ENCODE measurements around the gene RSPO1. TPM values are rescaled to one million over a fixed set of nuclear protein-coding genes. Genes with fewer than 3 reads are reported as not detected.
A peak's percentile ranks its signal among the peaks of the same experiment; 100 is the strongest.

Gene RSPO1
- total and polyA plus RNA-seq, 2 donors, result 0.21 to 2.2 TPM

- 54% methylated on average over 5 of the region's 5 CpGs for WGBS
- H3K4me1 ChIP-seq (ENCODE audit: insufficient read depth), result no peaks in the 10 kb centered on the region
- H3K27ac ChIP-seq (ENCODE audit: low read depth), result no peak overlapping the region
- H3K36me3 ChIP-seq (ENCODE audit: insufficient read depth), result no peaks in the 10 kb centered on the region
- DNase-seq (ENCODE audit: extremely low spot score), result no peak
- H3K4me3 ChIP-seq (ENCODE audit: low read depth, low read length), result no peak overlapping the region
Measured at GRCh38 chr1:37650173-37650572, 15.5 kb upstream of the RSPO1 start.

GRCh38 chr1:37647281-37647680 is 12.6 kb upstream of the RSPO1 start:
- Histone ChIP-seq H3K36me3 (ENCODE audit: insufficient read depth) (no peaks in the 10 kb centered on the region), H3K27ac (ENCODE audit: low read depth) (no peak overlapping the region), H3K4me1 (ENCODE audit: insufficient read depth) (no peaks in the 10 kb centered on the region), H3K4me3 (ENCODE audit: low read depth, low read length) (no peak overlapping the region)
- no peak for DNase-seq (ENCODE audit: extremely low spot score)
- 89% methylated on average over 7 of the region's 7 CpGs for WGBS

- DNase-seq (ENCODE audit: extremely low spot score), result no peak
- no peaks in the 10 kb centered on the region for H3K36me3 ChIP-seq (ENCODE audit: insufficient read depth)
- H3K4me1 ChIP-seq (ENCODE audit: insufficient read depth), result no peaks in the 10 kb centered on the region
- 95% methylated on average over 1 of the region's 1 CpG for WGBS
- H3K27ac ChIP-seq (ENCODE audit: low read depth), result no peak overlapping the region
- H3K4me3 ChIP-seq (ENCODE audit: low read depth, low read length), result no peak overlapping the region
Measured at GRCh38 chr1:37641059-37641458, 6.4 kb upstream of the RSPO1 start.

GRCh38 chr1:37636435-37636834 is 1.7 kb upstream of the RSPO1 start:
- Histone ChIP-seq H3K4me1 (ENCODE audit: insufficient read depth) (peaks cover 2% of the 10 kb centered on the region), H3K27ac (ENCODE audit: low read depth) (no peak overlapping the region), H3K4me3 (ENCODE audit: low read depth, low read length) (no peak overlapping the region), H3K36me3 (ENCODE audit: insufficient read depth) (no peaks in the 10 kb centered on the region)
- 74% methylated on average over 6 of the region's 6 CpGs for WGBS
- no peak for DNase-seq (ENCODE audit: extremely low spot score)

GRCh38 chr1:37634992-37635902 is 555 bp upstream of the RSPO1 start:
- Histone ChIP-seq H3K4me3 (ENCODE audit: low read depth, low read length) (peak overlapping the region; percentile 51), H3K4me1 (ENCODE audit: insufficient read depth) (peaks cover 2% of the 10 kb centered on the region), H3K36me3 (ENCODE audit: insufficient read depth) (no peaks in the 10 kb centered on the region), H3K27ac (ENCODE audit: low read depth) (no peak overlapping the region)
- WGBS, result 8% methylated on average over 26 of the region's 26 CpGs
- no peak for DNase-seq (ENCODE audit: extremely low spot score)

- Histone ChIP-seq H3K27ac (ENCODE audit: low read depth) (no peak overlapping the region), H3K36me3 (ENCODE audit: insufficient read depth) (no peaks in the 10 kb centered on the region), H3K4me3 (ENCODE audit: low read depth, low read length) (peak overlapping the region; percentile 51), H3K4me1 (ENCODE audit: insufficient read depth) (peaks cover 2% of the 10 kb centered on the region)
- DNase-seq (ENCODE audit: extremely low spot score), result no peak
- 1% methylated on average over 20 of the region's 20 CpGs for WGBS
Measured at GRCh38 chr1:37633938-37634243, 801 bp downstream of the RSPO1 start.

GRCh38 chr1:37633040-37633937 is 1.4 kb downstream of the RSPO1 start:
- H3K4me1 ChIP-seq (ENCODE audit: insufficient read depth), result peaks cover 2% of the 10 kb centered on the region
- no peaks in the 10 kb centered on the region for H3K36me3 ChIP-seq (ENCODE audit: insufficient read depth)
- H3K27ac ChIP-seq (ENCODE audit: low read depth), result no peak overlapping the region
- H3K4me3 ChIP-seq (ENCODE audit: low read depth, low read length), result peak overlapping the region; percentile 51
- WGBS, result 4% methylated on average over 31 of the region's 31 CpGs
- DNase-seq (ENCODE audit: extremely low spot score), result no peak

- no peak for DNase-seq (ENCODE audit: extremely low spot score)
- Histone ChIP-seq H3K36me3 (ENCODE audit: insufficient read depth) (no peaks in the 10 kb centered on the region), H3K27ac (ENCODE audit: low read depth) (no peak overlapping the region), H3K4me3 (ENCODE audit: low read depth, low read length) (no peak overlapping the region), H3K4me1 (ENCODE audit: insufficient read depth) (peaks cover 2% of the 10 kb centered on the region)
- WGBS, result 28% methylated on average over 5 of the region's 5 CpGs
Measured at GRCh38 chr1:37631036-37631435, 3.7 kb downstream of the RSPO1 start.

- Histone ChIP-seq H3K36me3 (ENCODE audit: insufficient read depth) (no peaks in the 10 kb centered on the region), H3K4me1 (ENCODE audit: insufficient read depth) (no peaks in the 10 kb centered on the region), H3K4me3 (ENCODE audit: low read depth, low read length) (no peak overlapping the region), H3K27ac (ENCODE audit: low read depth) (no peak overlapping the region)
- DNase-seq (ENCODE audit: extremely low spot score), result no peak
- WGBS, result 26% methylated on average over 15 of the region's 15 CpGs
Measured at GRCh38 chr1:37630426-37631028, 4.2 kb downstream of the RSPO1 start.

GRCh38 chr1:37629726-37630425 is 4.8 kb downstream of the RSPO1 start:
- Histone ChIP-seq H3K36me3 (ENCODE audit: insufficient read depth) (no peaks in the 10 kb centered on the region), H3K4me3 (ENCODE audit: low read depth, low read length) (no peak overlapping the region), H3K27ac (ENCODE audit: low read depth) (no peak overlapping the region), H3K4me1 (ENCODE audit: insufficient read depth) (no peaks in the 10 kb centered on the region)
- WGBS, result 48% methylated on average over 7 of the region's 7 CpGs
- DNase-seq (ENCODE audit: extremely low spot score), result no peak

- H3K4me1 ChIP-seq (ENCODE audit: insufficient read depth), result no peaks in the 10 kb centered on the region
- H3K36me3 ChIP-seq (ENCODE audit: insufficient read depth), result no peaks in the 10 kb centered on the region
- H3K27ac ChIP-seq (ENCODE audit: low read depth), result no peak overlapping the region
- H3K4me3 ChIP-seq (ENCODE audit: low read depth, low read length), result no peak overlapping the region
- no peak for DNase-seq (ENCODE audit: extremely low spot score)
Measured at GRCh38 chr1:37629008-37629407, 5.7 kb downstream of the RSPO1 start.

- Histone ChIP-seq H3K36me3 (ENCODE audit: insufficient read depth) (no peaks in the 10 kb centered on the region), H3K4me3 (ENCODE audit: low read depth, low read length) (no peak overlapping the region), H3K4me1 (ENCODE audit: insufficient read depth) (no peaks in the 10 kb centered on the region), H3K27ac (ENCODE audit: low read depth) (no peak overlapping the region)
- 81% methylated on average over 8 of the region's 8 CpGs for WGBS
- DNase-seq (ENCODE audit: extremely low spot score), result no peak
Measured at GRCh38 chr1:37628026-37628556, 6.6 kb downstream of the RSPO1 start.

- 51% methylated on average over 6 of the region's 6 CpGs for WGBS
- no peaks in the 10 kb centered on the region for H3K36me3 ChIP-seq (ENCODE audit: insufficient read depth)
- H3K4me3 ChIP-seq (ENCODE audit: low read depth, low read length), result no peak overlapping the region
- H3K27ac ChIP-seq (ENCODE audit: low read depth), result no peak overlapping the region
- no peaks in the 10 kb centered on the region for H3K4me1 ChIP-seq (ENCODE audit: insufficient read depth)
- no peak for DNase-seq (ENCODE audit: extremely low spot score)
Measured at GRCh38 chr1:37622131-37622530, 12.6 kb downstream of the RSPO1 start.
